Neuron (in vitro differentiated cells): ENCODE results near the gene AP1M2.

Experiments used
- H2AFZ ChIP-seq: one replicate; pipeline ENCODE4 v1.6.1; 2013; ENCODE audit warnings: low read depth, mild to moderate bottlenecking, inconsistent platforms, low read length, moderate library complexity
- H3K27me3 ChIP-seq: one replicate; pipeline ENCODE4 v1.6.1; 2013; ENCODE audit warnings: low read length; ENCODE audit not compliant: insufficient read depth
- H3K36me3 ChIP-seq: one replicate; pipeline ENCODE4 v1.6.1; 2013; ENCODE audit warnings: low read length; ENCODE audit not compliant: insufficient read depth
- H3K4me1 ChIP-seq: one replicate; pipeline ENCODE4 v1.6.1; 2013; ENCODE audit warnings: low read length; ENCODE audit not compliant: insufficient read depth
- H3K4me3 ChIP-seq: 2 replicates; pipeline ENCODE4 v1.5.1; 2013; ENCODE audit warnings: mild to moderate bottlenecking, low read length, moderate library complexity
- H3K9me3 ChIP-seq: one replicate; pipeline ENCODE4 v1.6.1; 2013; ENCODE audit warnings: low read length

AP1M2 gene

DNA sequence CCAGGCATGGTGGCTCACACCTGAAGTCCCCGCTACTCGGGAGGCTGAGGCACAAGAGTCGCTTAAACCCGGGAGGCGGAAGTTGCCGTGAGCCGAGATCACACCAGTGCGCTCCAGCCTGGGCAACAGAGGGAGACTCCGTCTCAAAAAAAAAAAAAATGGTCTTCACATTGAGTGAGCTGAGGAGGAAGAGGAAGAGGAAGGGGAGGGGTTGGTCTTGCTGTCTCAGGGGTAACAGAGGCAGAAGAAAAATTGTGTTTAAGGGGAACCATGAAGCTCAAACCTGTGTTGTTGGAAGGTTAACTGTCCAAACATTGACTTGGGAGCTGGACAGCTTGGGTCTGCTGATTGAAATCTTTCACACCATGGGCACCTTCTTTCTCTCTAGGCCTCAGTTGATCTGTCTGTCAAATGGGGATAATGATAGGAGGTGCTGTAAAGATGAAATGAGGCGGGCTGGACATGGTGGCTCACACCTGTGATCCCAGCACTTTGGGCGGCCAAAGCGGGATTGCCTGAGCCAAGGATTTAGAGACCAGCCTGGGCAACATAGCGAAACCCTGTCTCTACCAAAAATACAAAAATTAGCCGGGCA, 28.4 kb upstream of the AP1M2 start:
- no peak overlapping the region for H3K4me3 ChIP-seq
- H2AFZ ChIP-seq: no peak overlapping the region
- peaks cover 2% of the 10 kb centered on the region for H3K9me3 ChIP-seq
- no peaks in the 10 kb centered on the region for H3K27me3 ChIP-seq
- peaks cover 2% of the 10 kb centered on the region for H3K36me3 ChIP-seq
- no peaks in the 10 kb centered on the region for H3K4me1 ChIP-seq

DNA sequence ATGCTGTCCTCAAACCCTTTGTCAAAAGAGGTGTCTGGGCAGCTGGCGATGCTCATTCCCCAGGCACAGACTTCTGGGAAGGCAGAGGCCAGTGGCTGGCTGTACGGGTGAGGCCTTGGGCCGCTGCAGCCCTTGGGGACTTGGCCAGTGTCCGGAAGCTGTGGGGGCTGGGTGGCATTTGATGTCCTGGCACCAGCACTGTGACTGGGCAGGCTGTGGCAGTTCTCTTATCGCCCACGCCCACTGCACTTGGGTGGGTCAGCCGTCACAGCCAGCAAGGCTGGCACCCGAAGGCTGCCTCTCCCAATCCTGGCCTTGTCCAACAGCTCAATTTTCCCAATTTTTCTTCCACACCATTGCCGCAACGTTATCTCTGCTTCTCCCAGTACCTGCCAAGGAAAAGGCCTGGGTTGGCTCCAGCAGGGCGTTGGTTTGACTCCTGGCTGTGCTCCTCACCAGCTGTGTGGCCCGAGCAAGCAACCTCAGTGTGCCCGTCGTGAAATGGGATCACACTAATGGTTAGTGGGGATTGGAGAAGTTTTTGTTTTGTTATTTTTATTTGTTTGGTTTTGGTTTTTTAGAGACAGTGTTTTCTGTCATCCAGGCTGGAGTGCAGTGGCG, 25.5 kb upstream of the AP1M2 start:
- no peak overlapping the region for H3K4me3 ChIP-seq
- no peaks in the 10 kb centered on the region for H3K27me3 ChIP-seq
- peaks cover 2% of the 10 kb centered on the region for H3K36me3 ChIP-seq
- H2AFZ ChIP-seq: no peak overlapping the region
- H3K4me1 ChIP-seq: no peaks in the 10 kb centered on the region
- peaks cover 2% of the 10 kb centered on the region for H3K9me3 ChIP-seq

DNA sequence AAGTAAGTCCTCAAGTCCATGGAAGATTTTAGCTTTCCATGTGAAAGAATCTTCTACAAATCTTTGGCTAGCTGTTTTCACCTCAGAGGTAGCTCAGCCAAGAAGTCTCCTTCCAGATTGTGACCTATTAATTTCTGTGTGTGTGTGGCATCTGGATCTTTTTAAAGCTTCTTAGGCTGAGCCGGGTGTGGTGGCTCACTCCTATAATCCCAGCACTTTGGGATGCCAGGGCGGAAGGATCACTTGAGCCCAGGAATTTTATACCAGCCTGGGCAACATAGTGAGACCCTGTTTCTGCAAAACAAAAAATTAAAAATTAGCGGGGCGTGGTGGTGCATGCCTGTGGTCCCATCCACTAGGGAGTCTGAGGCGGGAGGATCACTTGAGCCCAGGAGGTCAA, 24.8 kb upstream of the AP1M2 start:
- Histone ChIP-seq H3K4me1 (no peaks in the 10 kb centered on the region), H3K4me3 (no peak overlapping the region), H3K36me3 (peaks cover 2% of the 10 kb centered on the region), H2AFZ (no peak overlapping the region), H3K9me3 (peaks cover 2% of the 10 kb centered on the region), H3K27me3 (no peaks in the 10 kb centered on the region)

DNA sequence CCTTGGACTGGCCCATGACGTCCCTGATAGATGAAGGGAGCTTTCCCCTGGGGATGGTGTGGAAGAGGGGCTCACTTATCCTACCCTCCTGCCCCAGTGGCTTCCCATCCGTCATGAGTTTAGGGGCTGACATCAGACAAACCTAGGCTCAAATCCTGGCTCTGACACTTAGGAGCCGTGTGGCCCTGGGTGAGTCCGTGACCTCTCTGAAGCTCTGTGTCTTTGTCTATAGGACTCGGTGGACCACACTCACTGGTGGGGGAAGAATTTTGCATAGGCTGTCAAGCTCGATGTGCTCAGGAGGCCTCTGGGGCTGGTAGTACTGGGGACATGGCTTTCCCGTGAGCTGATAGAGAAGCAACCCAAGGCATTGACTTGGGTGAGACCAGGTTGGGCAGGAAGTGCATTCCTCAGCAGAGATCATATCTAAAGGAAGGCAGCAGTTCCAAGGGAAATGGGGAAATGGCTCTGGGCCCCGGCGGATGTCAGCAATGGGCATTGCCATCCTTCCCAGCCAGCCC, 17.4 kb upstream of the AP1M2 start:
- Histone ChIP-seq H2AFZ (no peak overlapping the region), H3K9me3 (no peaks in the 10 kb centered on the region), H3K27me3 (no peaks in the 10 kb centered on the region), H3K36me3 (no peaks in the 10 kb centered on the region), H3K4me3 (no peak overlapping the region), H3K4me1 (peaks cover 10% of the 10 kb centered on the region)

DNA sequence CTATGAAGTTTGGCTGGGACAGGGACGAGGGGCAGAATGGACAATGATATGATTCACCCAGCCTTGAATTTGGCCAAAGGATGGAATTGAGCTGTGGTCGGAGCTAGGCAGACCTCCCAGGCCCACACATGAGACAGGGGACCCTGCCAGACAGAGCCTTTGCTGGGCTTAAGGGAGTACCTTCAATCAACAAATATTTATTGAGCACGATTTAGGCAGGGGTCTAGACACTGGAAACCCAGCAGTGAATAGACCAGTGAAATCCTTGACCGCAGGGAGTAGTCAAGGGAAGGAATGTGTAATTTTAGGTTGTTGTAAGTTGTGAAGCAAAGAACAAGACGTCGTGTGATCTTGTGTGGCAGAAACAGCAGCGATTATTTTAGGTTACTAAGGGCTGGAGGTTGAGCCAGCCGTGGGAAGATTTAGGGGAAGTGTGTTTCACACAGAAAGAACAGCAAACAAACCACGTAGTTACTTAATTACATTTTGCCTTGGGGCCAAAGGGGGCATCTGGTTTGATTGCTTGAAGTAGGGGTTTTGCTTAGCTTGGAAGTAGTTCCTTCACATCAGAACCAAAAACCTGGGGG, 16.9 kb upstream of the AP1M2 start:
- Histone ChIP-seq H2AFZ (no peak overlapping the region), H3K36me3 (no peaks in the 10 kb centered on the region), H3K4me1 (peaks cover 10% of the 10 kb centered on the region), H3K9me3 (no peaks in the 10 kb centered on the region), H3K4me3 (peak overlapping the region; percentile 93), H3K27me3 (no peaks in the 10 kb centered on the region)

DNA sequence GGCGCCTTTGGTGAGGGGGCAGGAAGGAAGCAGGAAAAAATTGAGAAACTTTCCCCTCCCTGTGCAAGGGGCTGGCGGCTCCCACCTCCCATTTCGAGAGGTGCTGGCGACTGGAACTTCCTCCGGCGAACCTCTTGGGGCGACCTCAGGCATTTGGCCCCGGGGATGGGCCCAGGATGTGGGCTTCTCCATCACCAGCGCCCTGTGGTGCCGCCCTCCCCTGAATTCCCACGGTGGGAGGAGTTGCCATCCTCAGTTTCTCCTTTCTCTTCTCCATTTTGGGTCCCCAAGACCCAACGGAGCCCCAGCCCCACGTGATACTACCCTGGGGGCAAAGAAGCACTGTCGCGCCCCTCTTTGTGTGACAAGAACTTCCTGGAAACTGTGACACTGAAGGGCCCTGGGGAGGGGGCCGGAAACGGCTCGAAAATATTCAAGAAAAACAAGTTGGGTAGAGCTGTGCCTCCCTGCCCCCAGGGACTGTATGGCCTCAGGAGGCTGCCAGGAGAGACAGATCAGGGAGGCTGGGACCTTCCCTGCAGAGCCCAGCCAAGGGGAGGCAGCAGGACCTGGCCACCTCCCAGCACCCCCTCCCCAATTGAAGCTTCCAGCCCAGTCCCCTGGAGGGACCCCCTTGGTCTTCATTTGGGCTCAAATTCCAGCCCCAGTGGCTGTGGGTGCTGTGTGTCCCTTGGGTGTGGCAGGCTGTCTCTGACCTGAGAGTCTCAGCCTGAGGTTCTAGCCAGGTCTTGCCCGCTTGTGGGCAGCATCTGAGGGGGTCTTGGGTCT, 16.2 kb upstream of the AP1M2 start:
- Histone ChIP-seq H3K4me3 (peak overlapping the region; percentile 93), H3K4me1 (peaks cover 10% of the 10 kb centered on the region), H2AFZ (peak overlapping the region; percentile 75), H3K36me3 (no peaks in the 10 kb centered on the region), H3K27me3 (no peaks in the 10 kb centered on the region), H3K9me3 (no peaks in the 10 kb centered on the region)

DNA sequence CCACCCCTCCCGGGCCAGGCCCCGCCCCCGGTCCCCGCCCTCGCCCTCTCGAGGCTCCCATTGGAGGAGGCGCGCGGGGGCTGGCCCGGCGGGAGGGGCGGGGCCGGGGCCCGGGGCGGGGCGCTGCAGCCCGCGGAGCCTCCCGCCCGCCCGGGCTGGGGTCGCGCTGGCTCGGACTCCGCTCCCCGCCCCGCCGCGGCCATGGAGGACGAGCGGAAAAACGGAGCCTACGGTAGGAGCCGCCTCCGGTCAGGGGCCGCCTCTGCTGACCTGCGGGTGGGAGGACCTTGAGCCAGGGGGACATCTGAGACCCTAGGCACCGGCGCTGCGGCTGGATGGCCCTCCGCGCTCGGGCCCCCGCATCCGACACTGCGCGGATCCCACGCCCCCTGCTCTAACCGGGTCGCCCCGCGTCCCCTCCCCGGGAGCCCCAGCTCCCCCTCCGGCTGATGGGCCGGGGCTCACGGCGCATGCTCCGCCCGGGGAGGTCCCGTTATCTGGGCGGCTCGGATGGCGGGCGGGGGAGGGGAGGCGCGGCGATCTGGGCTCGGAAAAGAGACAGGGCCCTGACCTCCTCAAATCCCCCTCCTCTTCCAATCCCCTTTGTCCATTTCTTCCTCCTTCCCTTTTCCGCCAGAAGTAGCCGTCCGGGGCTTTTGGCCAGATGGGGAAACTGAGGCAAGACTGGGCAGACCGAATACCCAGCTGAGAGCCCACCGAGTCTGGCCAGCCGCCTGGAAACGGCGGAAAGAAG, 15.4 kb upstream of the AP1M2 start:
- Histone ChIP-seq H3K9me3 (no peaks in the 10 kb centered on the region), H3K36me3 (no peaks in the 10 kb centered on the region), H3K4me3 (peak overlapping the region; percentile 93), H3K27me3 (no peaks in the 10 kb centered on the region), H3K4me1 (peaks cover 10% of the 10 kb centered on the region), H2AFZ (peak overlapping the region; percentile 75)

DNA sequence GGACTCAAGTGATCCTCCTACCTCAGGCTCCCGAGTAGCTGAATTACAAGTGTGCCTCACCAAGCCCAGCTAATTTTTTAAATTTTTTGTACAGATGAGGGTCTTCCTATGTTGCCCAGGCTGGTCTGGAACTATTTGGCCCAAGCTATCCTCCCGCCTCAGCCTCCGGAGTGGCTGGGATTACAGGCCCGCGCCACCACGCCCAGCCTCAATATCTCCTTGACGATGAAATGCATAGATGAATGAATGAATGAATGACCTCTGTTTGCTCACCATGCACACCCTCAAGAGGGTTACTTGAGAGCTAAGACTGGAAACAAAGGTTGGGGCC, 14.9 kb upstream of the AP1M2 start:
- no peaks in the 10 kb centered on the region for H3K36me3 ChIP-seq
- H2AFZ ChIP-seq: peak overlapping the region; percentile 68
- H3K27me3 ChIP-seq: no peaks in the 10 kb centered on the region
- H3K4me1 ChIP-seq: peaks cover 10% of the 10 kb centered on the region
- H3K4me3 ChIP-seq: peak overlapping the region; percentile 58
- H3K9me3 ChIP-seq: no peaks in the 10 kb centered on the region

DNA sequence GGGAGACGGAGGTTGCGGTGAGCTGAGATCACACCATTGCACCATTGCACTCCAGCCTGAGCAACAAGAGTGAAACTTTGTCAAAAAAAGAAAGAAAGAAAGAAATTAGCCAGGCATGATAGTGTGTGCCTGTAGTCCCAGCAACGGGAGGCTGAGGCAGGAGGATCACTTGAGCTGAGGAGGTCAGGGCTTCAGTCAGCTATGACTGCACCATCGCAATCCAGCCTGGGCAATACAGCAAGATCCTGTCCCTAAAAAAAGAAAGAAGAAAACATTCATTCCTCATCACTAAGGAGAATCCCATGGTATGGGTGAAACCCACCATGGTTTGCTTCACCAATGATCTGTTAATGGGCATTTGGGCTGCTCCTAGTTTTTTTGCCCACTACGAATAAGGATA, 13.0 kb upstream of the AP1M2 start:
- H2AFZ ChIP-seq: no peak overlapping the region
- H3K36me3 ChIP-seq: no peaks in the 10 kb centered on the region
- H3K9me3 ChIP-seq: no peaks in the 10 kb centered on the region
- H3K4me1 ChIP-seq: peaks cover 10% of the 10 kb centered on the region
- no peak overlapping the region for H3K4me3 ChIP-seq
- H3K27me3 ChIP-seq: no peaks in the 10 kb centered on the region

DNA sequence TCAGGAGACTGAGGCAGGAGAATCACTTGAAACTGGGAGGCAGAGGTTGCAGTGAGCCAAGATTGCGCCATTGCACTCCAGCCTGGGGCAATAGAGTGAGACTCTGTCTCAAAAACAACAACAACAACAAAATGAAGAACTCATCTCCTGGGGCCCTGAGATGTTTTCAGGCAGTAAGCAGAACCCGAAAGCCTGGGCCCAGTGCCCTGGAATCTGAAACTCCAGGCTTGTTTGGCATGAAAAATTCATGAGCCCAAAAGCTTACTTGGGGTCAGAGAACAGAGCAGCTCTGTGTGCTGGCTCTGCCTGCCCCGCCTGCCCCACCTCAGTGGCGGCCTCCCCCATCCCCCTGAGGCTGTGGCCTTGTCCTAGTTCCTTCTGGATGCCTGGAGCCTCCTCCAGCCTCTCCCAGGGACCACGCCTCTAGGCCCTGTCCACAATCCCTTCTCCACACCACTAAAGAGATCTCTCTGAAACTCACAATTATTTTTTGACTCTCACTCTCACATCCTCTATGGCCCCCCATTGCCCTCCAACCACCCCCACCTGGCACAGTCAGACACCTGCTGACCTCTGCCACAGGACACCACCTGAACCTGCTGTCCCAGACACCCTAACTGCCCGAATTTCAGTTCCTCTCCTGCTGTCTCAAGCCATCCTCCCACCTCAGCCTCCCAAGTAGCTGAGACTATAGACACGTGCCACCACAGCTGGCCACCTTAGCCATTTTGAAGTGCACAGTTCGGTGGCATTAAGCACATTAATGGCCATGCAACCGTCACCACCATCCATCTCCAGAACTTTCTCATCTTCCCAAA, 6.9 kb upstream of the AP1M2 start:
- no peak overlapping the region for H2AFZ ChIP-seq
- H3K36me3 ChIP-seq: no peaks in the 10 kb centered on the region
- peaks cover 3% of the 10 kb centered on the region for H3K27me3 ChIP-seq
- no peak overlapping the region for H3K4me3 ChIP-seq
- H3K4me1 ChIP-seq: no peaks in the 10 kb centered on the region
- H3K9me3 ChIP-seq: no peaks in the 10 kb centered on the region

DNA sequence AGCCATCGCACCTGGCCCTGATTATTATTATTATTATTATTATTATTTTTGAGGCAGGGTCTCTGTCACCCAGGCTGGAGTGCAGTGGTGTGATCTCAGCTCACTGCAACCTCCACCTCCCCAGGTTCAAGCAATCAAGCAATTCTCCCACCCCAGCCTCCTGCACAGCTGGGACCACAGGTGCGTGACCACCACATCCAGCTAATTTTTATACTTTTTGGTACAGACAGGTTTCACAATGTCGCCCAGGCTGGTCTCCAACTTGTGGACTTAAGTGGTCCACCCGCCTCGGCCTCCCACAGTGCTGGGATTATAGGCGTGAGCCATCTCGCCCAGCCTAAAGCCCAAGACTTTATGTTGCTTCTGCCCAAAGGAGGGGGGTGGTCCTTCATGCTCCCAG, 6.0 kb upstream of the AP1M2 start:
- Histone ChIP-seq H3K27me3 (peaks cover 3% of the 10 kb centered on the region), H3K9me3 (no peaks in the 10 kb centered on the region), H3K4me1 (no peaks in the 10 kb centered on the region), H3K36me3 (no peaks in the 10 kb centered on the region), H2AFZ (no peak overlapping the region), H3K4me3 (no peak overlapping the region)

DNA sequence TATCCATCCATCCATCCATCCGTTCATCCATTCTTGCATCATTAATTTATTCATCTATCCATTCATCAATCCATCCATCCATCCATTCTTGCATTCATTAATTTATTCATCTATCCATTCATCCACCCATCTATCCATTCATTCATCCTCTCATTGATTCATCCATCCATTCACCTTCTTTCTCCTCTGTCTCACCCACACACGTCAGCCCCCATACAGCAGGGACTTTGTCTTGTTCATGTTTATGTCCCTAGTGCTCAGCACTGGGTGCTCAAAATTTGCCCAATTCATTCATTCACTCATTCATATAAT, 683 bp upstream of the AP1M2 start:
- H3K27me3 ChIP-seq: peaks cover 19% of the 10 kb centered on the region
- no peak overlapping the region for H2AFZ ChIP-seq
- H3K4me1 ChIP-seq: no peaks in the 10 kb centered on the region
- no peaks in the 10 kb centered on the region for H3K9me3 ChIP-seq
- H3K36me3 ChIP-seq: no peaks in the 10 kb centered on the region
- no peak overlapping the region for H3K4me3 ChIP-seq
